TTC549 (cell line): ENCODE results near the gene AOPEP.

Experiments
- FAIRE-seq: peaks from 2 replicates; lab custom pipeline; 2012; peaks lifted over from hg19 to GRCh38; lab: Jason Lieb, UNC

The AOPEP gene

GRCh38 chr9:94718936-94719335 is 7.6 kb upstream of the AOPEP start:
- no peak for FAIRE-seq

GRCh38 chr9:94719878-94720277 is 6.6 kb upstream of the AOPEP start:
- no peak for FAIRE-seq

- no peak for FAIRE-seq
Measured at GRCh38 chr9:94720846-94721549, 5.5 kb upstream of the AOPEP start.

GRCh38 chr9:94721754-94722153 is 4.7 kb upstream of the AOPEP start:
- no peak for FAIRE-seq

GRCh38 chr9:94725293-94725692 is 1.2 kb upstream of the AOPEP start:
- no peak for FAIRE-seq

- FAIRE-seq = no peak
Measured at GRCh38 chr9:94728719-94729118, 2.2 kb downstream of the AOPEP start.

GRCh38 chr9:94729199-94729598 is 2.7 kb downstream of the AOPEP start:
- FAIRE-seq = no peak

GRCh38 chr9:94734054-94734754 is 7.7 kb downstream of the AOPEP start:
- no peak for FAIRE-seq

- no peak for FAIRE-seq
Measured at GRCh38 chr9:94736759-94737158, 10.3 kb downstream of the AOPEP start.

- peak; percentile 37 for FAIRE-seq
Measured at GRCh38 chr9:94740145-94740840, 13.8 kb downstream of the AOPEP start.

- FAIRE-seq = no peak
Measured at GRCh38 chr9:94741866-94742265, 15.4 kb downstream of the AOPEP start.

GRCh38 chr9:94743035-94743954 is 16.8 kb downstream of the AOPEP start:
- no peak for FAIRE-seq

- FAIRE-seq = no peak
Measured at GRCh38 chr9:94745806-94746540, 19.5 kb downstream of the AOPEP start.

- no peak for FAIRE-seq
Measured at GRCh38 chr9:94746541-94747370, 20.3 kb downstream of the AOPEP start.

- no peak for FAIRE-seq
Measured at GRCh38 chr9:94754976-94755475, 28.5 kb downstream of the AOPEP start.

GRCh38 chr9:94757158-94757557 is 30.7 kb downstream of the AOPEP start:
- FAIRE-seq = no peak

- no peak for FAIRE-seq
Measured at GRCh38 chr9:94758031-94758430, 31.5 kb downstream of the AOPEP start.

GRCh38 chr9:94758880-94759279 is 32.4 kb downstream of the AOPEP start:
- no peak for FAIRE-seq

- no peak for FAIRE-seq
Measured at GRCh38 chr9:94760010-94760409, 33.5 kb downstream of the AOPEP start.

GRCh38 chr9:94760660-94761059 is 34.2 kb downstream of the AOPEP start:
- FAIRE-seq = no peak
